Measurements from ENCODE around the gene AKAP8L. TPM values are rescaled to one million over a fixed set of nuclear protein-coding genes. Genes with fewer than 3 reads are reported as not detected.

Gene AKAP8L
- total RNA-seq, 1 experiment from 2014 or later, result 94.0 TPM

DNA sequence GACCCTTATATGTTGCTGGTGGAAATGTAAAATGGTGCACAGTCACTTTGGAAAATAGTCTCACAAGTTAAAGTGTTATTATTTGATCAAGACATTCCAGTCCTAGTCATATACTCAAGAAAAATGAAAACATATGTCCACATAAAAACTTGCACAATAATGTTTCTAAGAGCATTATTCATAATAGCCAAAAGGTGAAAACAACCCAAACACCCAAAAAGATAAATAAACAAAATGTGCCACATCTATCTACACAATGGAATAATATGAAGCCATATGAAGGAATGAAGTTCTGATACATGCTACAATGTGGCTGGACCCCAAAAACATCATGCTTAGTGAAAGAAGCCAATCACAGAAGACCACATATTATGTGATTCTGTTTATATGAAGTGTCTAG lies 24.8 kb downstream of the AKAP8L start:
- no peak for DNase-seq
- no TSS peak for BruUV-seq (replicated peaks)
- CTCF ChIA-PET, result no interaction called here
- intact Hi-C loops (cut with micrococcal nuclease; ENCODE audit: unreplicated experiment), result no loop called here
- no peaks in the 10 kb centered on the region for H3K27me3 Mint-ChIP-seq (ENCODE audit: unreplicated experiment)
- no peaks in the 10 kb centered on the region for H3K9me3 Mint-ChIP-seq (ENCODE audit: low read depth, unreplicated experiment)
- no peak overlapping the region for H3K4me3 Mint-ChIP-seq (ENCODE audit: low read depth, unreplicated experiment)
- TF ChIP-seq CTCF (IDR thresholded peaks at IDR 0.05; ENCODE audit: unreplicated experiment), result no peak
- no peaks in the 10 kb centered on the region for H3K4me1 Mint-ChIP-seq (ENCODE audit: low read depth, unreplicated experiment)
- H3K36me3 Mint-ChIP-seq (ENCODE audit: insufficient read depth, unreplicated experiment), result peaks cover 43% of the 10 kb centered on the region
- no peak overlapping the region for H3K27ac Mint-ChIP-seq (ENCODE audit: unreplicated experiment)

- Mint-ChIP-seq H3K27ac (ENCODE audit: unreplicated experiment) (no peak overlapping the region), H3K4me1 (ENCODE audit: low read depth, unreplicated experiment) (no peaks in the 10 kb centered on the region), H3K27me3 (ENCODE audit: unreplicated experiment) (no peaks in the 10 kb centered on the region), H3K9me3 (ENCODE audit: low read depth, unreplicated experiment) (no peaks in the 10 kb centered on the region), H3K36me3 (ENCODE audit: insufficient read depth, unreplicated experiment) (peaks cover 23% of the 10 kb centered on the region), H3K4me3 (ENCODE audit: low read depth, unreplicated experiment) (no peak overlapping the region)
- intact Hi-C loops (cut with micrococcal nuclease; ENCODE audit: unreplicated experiment), result no loop called here
- BruUV-seq (replicated peaks), result no TSS peak
- CTCF ChIA-PET, result no interaction called here
- no peak for DNase-seq
- no peak for TF ChIP-seq CTCF (IDR thresholded peaks at IDR 0.05; ENCODE audit: unreplicated experiment)
Observed at GRCh38 chr19:15390814-15391213, 28.0 kb downstream of the AKAP8L start.

DNA sequence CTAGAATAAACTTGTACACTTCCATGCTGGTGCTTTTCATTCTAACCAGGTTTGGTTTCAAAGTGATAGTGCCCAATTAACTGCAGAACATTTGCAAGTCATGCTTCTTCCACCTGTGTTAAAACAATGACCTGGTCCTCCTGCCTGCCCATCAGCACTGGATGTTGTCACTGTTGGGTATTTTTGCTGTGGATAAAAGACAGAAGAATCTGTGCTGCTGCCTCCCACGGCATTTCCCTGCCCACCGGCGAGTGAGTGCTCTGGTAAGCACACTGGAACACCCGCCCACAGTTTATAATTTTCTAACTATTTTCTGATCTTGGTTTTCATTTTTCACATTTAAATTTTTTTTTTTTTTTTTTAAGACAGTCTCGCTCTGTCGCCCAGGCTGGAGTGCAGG lies 36.9 kb downstream of the AKAP8L start:
- CTCF ChIA-PET, result interaction anchor here (0.7 kb wide), 1 partner anchor 16 kb away, joined by 3 read pairs; no protein-coding TSS in a partner anchor
- no peaks in the 10 kb centered on the region for H3K27me3 Mint-ChIP-seq (ENCODE audit: unreplicated experiment)
- peaks cover 39% of the 10 kb centered on the region for H3K36me3 Mint-ChIP-seq (ENCODE audit: insufficient read depth, unreplicated experiment)
- H3K4me3 Mint-ChIP-seq (ENCODE audit: low read depth, unreplicated experiment), result no peak overlapping the region
- no peak overlapping the region for H3K27ac Mint-ChIP-seq (ENCODE audit: unreplicated experiment)
- BruUV-seq (replicated peaks), result no TSS peak
- no peak for DNase-seq
- no peak for TF ChIP-seq CTCF (IDR thresholded peaks at IDR 0.05; ENCODE audit: unreplicated experiment)
- no peaks in the 10 kb centered on the region for H3K9me3 Mint-ChIP-seq (ENCODE audit: low read depth, unreplicated experiment)
- intact Hi-C loops (cut with micrococcal nuclease; ENCODE audit: unreplicated experiment), result no loop called here
- H3K4me1 Mint-ChIP-seq (ENCODE audit: low read depth, unreplicated experiment), result no peaks in the 10 kb centered on the region

GRCh38 chr19:15381429-15381828 lies 37.4 kb downstream of the AKAP8L start:
- Mint-ChIP-seq H3K9me3 (ENCODE audit: low read depth, unreplicated experiment) (no peaks in the 10 kb centered on the region), H3K36me3 (ENCODE audit: insufficient read depth, unreplicated experiment) (peaks cover 44% of the 10 kb centered on the region)
- CTCF ChIA-PET, result no interaction called here

More at GRCh38 chr19:15381429-15381828, 37.4 kb downstream of the AKAP8L start:
- BruUV-seq (replicated peaks), result no TSS peak
- H3K4me1 Mint-ChIP-seq (ENCODE audit: low read depth, unreplicated experiment), result no peaks in the 10 kb centered on the region
- no peak overlapping the region for H3K27ac Mint-ChIP-seq (ENCODE audit: unreplicated experiment)
- intact Hi-C loops (cut with micrococcal nuclease; ENCODE audit: unreplicated experiment), result no loop called here
- no peaks in the 10 kb centered on the region for H3K27me3 Mint-ChIP-seq (ENCODE audit: unreplicated experiment)
- H3K4me3 Mint-ChIP-seq (ENCODE audit: low read depth, unreplicated experiment), result no peak overlapping the region
- DNase-seq, result no peak
- no peak for TF ChIP-seq CTCF (IDR thresholded peaks at IDR 0.05; ENCODE audit: unreplicated experiment)
